ENCODE results near the gene VPS26A. TPM values are rescaled to one million over a fixed set of nuclear protein-coding genes. Genes with fewer than 3 reads are reported as not detected.

Gene VPS26A
- total and polyA plus RNA-seq, 2 experiments from 2014 or later = 29.0 to 41.6 TPM

DNA sequence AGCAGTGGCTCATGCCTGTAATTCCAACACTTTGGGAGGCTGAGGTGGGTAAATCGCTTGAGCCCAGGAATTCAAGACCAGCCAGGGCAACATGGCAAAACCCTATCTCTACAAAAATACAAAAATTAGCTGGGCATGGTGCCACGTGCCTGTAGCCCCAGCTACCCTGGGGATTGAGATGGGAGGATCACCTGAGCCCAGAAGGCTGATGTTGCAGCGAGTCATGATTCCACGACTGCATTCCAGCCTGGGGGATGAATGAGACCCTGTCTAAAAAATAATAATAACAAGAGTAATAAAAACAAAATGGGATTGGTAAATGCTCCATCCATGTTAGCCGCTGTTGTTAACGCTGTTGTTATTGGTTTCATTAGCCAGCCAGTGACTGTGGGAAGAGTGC, 94.9 kb downstream of the VPS26A start (continued):
- TF ChIP-seq, protein P1, sequence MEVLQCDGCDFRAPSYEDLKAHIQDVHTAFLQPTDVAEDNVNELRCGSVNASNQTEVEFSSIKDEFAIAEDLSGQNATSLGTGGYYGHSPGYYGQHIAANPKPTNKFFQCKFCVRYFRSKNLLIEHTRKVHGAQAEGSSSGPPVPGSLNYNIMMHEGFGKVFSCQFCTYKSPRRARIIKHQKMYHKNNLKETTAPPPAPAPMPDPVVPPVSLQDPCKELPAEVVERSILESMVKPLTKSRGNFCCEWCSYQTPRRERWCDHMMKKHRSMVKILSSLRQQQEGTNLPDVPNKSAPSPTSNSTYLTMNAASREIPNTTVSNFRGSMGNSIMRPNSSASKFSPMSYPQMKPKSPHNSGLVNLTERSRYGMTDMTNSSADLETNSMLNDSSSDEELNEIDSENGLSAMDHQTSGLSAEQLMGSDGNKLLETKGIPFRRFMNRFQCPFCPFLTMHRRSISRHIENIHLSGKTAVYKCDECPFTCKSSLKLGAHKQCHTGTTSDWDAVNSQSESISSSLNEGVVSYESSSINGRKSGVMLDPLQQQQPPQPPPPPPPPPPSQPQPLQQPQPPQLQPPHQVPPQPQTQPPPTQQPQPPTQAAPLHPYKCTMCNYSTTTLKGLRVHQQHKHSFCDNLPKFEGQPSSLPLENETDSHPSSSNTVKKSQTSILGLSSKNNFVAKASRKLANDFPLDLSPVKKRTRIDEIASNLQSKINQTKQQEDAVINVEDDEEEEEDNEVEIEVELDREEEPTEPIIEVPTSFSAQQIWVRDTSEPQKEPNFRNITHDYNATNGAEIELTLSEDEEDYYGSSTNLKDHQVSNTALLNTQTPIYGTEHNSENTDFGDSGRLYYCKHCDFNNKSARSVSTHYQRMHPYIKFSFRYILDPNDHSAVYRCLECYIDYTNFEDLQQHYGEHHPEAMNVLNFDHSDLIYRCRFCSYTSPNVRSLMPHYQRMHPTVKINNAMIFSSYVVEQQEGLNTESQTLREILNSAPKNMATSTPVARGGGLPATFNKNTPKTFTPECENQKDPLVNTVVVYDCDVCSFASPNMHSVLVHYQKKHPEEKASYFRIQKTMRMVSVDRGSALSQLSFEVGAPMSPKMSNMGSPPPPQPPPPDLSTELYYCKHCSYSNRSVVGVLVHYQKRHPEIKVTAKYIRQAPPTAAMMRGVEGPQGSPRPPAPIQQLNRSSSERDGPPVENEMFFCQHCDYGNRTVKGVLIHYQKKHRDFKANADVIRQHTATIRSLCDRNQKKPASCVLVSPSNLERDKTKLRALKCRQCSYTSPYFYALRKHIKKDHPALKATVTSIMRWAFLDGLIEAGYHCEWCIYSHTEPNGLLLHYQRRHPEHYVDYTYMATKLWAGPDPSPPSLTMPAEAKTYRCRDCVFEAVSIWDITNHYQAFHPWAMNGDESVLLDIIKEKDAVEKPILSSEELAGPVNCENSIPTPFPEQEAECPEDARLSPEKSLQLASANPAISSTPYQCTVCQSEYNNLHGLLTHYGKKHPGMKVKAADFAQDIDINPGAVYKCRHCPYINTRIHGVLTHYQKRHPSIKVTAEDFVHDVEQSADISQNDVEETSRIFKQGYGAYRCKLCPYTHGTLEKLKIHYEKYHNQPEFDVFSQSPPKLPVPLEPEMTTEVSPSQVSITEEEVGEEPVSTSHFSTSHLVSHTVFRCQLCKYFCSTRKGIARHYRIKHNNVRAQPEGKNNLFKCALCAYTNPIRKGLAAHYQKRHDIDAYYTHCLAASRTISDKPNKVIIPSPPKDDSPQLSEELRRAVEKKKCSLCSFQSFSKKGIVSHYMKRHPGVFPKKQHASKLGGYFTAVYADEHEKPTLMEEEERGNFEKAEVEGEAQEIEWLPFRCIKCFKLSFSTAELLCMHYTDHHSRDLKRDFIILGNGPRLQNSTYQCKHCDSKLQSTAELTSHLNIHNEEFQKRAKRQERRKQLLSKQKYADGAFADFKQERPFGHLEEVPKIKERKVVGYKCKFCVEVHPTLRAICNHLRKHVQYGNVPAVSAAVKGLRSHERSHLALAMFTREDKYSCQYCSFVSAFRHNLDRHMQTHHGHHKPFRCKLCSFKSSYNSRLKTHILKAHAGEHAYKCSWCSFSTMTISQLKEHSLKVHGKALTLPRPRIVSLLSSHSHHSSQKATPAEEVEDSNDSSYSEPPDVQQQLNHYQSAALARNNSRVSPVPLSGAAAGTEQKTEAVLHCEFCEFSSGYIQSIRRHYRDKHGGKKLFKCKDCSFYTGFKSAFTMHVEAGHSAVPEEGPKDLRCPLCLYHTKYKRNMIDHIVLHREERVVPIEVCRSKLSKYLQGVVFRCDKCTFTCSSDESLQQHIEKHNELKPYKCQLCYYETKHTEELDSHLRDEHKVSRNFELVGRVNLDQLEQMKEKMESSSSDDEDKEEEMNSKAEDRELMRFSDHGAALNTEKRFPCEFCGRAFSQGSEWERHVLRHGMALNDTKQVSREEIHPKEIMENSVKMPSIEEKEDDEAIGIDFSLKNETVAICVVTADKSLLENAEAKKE (CRISPR knock-in tag; IDR thresholded peaks at IDR 0.05) = no peak

DNA sequence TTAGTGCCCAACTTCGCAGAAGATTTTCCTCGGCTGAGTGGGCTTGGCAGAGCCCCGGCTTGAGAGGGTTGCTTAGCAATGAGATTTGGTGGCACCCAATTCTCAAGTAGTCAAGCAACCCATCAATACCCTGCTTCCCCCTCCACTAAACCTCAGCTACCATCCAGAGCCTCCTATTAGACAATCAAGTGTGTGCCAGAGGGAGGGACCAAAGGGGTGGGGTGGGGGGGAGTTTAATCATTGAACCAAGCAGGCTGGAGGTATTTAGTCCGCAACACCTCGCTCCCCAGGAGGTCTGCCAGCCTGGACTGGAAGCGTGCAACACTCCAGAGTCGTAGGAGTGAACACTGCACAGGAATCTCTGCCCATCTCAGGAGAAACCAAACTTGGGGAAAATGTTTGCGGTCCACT, 96.1 kb downstream of the VPS26A start, which contains the start of gene HKDC1:
Gene HKDC1 (plus strand): TSS at position 292 of the 411 bp plus-strand sequence. CDS start 104 bp downstream, at position 396.
- H4K20me1 ChIP-seq (replicated peaks; ENCODE audit: insufficient read depth) = no peaks in the 10 kb centered on the region
- no peak for DNase-seq (ENCODE audit: low spot score)
- no peaks in the 10 kb centered on the region for H3K9me3 Mint-ChIP-seq
- no peaks in the 10 kb centered on the region for H3K9me2 ChIP-seq (ENCODE audit: insufficient read depth)
- no peaks in the 10 kb centered on the region for H3K27me3 Mint-ChIP-seq (ENCODE audit: insufficient read depth, low read depth, poor library complexity)
- H3K27me3 ChIP-seq (ENCODE audit: insufficient read depth) = no peaks in the 10 kb centered on the region
- no peak within 1 kb of the TSS for H3K4me3 ChIP-seq
- H3K4me1 ChIP-seq (ENCODE audit: insufficient read depth) = no peaks in the 10 kb centered on the region
- H3K4me2 ChIP-seq = no peak within 1 kb of the TSS
- H3K4me1 Mint-ChIP-seq = peaks cover 7% of the 10 kb centered on the region
- 0 out of 2 replicates have a peak within 1 kb of the TSS, but pooled peaks have one; percentile 32 for H2AFZ ChIP-seq
- no peaks in the 10 kb centered on the region for H3K79me2 ChIP-seq (replicated peaks; ENCODE audit: insufficient read depth)
- ATAC-seq = no peak
- no peaks in the 10 kb centered on the region for H3F3A ChIP-seq (replicated peaks; ENCODE audit: low read depth)
- no peak within 1 kb of the TSS for H3K27ac ChIP-seq (ENCODE audit: low read depth)
- H3K27ac Mint-ChIP-seq = no peak within 1 kb of the TSS
- H3K36me3 ChIP-seq (ENCODE audit: insufficient read depth) = no peaks in the 10 kb centered on the region
- TF ChIP-seq CREB1 (CRISPR knock-in tag; IDR thresholded peaks at IDR 0.05; ENCODE audit: low read depth) = no peak
- TF ChIP-seq, protein P2, sequence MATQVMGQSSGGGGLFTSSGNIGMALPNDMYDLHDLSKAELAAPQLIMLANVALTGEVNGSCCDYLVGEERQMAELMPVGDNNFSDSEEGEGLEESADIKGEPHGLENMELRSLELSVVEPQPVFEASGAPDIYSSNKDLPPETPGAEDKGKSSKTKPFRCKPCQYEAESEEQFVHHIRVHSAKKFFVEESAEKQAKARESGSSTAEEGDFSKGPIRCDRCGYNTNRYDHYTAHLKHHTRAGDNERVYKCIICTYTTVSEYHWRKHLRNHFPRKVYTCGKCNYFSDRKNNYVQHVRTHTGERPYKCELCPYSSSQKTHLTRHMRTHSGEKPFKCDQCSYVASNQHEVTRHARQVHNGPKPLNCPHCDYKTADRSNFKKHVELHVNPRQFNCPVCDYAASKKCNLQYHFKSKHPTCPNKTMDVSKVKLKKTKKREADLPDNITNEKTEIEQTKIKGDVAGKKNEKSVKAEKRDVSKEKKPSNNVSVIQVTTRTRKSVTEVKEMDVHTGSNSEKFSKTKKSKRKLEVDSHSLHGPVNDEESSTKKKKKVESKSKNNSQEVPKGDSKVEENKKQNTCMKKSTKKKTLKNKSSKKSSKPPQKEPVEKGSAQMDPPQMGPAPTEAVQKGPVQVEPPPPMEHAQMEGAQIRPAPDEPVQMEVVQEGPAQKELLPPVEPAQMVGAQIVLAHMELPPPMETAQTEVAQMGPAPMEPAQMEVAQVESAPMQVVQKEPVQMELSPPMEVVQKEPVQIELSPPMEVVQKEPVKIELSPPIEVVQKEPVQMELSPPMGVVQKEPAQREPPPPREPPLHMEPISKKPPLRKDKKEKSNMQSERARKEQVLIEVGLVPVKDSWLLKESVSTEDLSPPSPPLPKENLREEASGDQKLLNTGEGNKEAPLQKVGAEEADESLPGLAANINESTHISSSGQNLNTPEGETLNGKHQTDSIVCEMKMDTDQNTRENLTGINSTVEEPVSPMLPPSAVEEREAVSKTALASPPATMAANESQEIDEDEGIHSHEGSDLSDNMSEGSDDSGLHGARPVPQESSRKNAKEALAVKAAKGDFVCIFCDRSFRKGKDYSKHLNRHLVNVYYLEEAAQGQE (IDR thresholded peaks at IDR 0.05; ENCODE audit: unreplicated experiment) = no peak
- TF ChIP-seq NANOG (IDR thresholded peaks at IDR 0.05; ENCODE audit: borderline replicate concordance) = no peak
- no peak for TF ChIP-seq EZH2phosphoT487 (IDR thresholded peaks at IDR 0.05; ENCODE audit: unreplicated experiment)
- TF ChIP-seq, protein P3, sequence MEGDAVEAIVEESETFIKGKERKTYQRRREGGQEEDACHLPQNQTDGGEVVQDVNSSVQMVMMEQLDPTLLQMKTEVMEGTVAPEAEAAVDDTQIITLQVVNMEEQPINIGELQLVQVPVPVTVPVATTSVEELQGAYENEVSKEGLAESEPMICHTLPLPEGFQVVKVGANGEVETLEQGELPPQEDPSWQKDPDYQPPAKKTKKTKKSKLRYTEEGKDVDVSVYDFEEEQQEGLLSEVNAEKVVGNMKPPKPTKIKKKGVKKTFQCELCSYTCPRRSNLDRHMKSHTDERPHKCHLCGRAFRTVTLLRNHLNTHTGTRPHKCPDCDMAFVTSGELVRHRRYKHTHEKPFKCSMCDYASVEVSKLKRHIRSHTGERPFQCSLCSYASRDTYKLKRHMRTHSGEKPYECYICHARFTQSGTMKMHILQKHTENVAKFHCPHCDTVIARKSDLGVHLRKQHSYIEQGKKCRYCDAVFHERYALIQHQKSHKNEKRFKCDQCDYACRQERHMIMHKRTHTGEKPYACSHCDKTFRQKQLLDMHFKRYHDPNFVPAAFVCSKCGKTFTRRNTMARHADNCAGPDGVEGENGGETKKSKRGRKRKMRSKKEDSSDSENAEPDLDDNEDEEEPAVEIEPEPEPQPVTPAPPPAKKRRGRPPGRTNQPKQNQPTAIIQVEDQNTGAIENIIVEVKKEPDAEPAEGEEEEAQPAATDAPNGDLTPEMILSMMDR (conservative IDR thresholded peaks at IDR 0.05; ENCODE audit: low read depth in 2 of 2) = no peak
- no peak for TF ChIP-seq ZNF114 (CRISPR knock-in tag; IDR thresholded peaks at IDR 0.05)
- TF ChIP-seq JUNB (IDR thresholded peaks at IDR 0.05; ENCODE audit: unreplicated experiment) = no peak
- no peak for TF ChIP-seq POLR2AphosphoS5 (IDR thresholded peaks at IDR 0.05; ENCODE audit: low read depth)
- H3K36me3 Mint-ChIP-seq (ENCODE audit: low read depth) = no peaks in the 10 kb centered on the region
- H3K4me3 Mint-ChIP-seq = no peak within 1 kb of the TSS

All from GM23338 (cell line).